ENCODE results near the gene CAMK1D. TPM values are rescaled to one million over a fixed set of nuclear protein-coding genes. Genes with fewer than 3 reads are reported as not detected.

CAMK1D gene
- total and polyA plus RNA-seq, 10 of the 15 experiments (the other 5 are each of a cell fraction or from before 2014, with no cell fraction given): 2.1 to 35.5 (median 14.7) TPM

DNA sequence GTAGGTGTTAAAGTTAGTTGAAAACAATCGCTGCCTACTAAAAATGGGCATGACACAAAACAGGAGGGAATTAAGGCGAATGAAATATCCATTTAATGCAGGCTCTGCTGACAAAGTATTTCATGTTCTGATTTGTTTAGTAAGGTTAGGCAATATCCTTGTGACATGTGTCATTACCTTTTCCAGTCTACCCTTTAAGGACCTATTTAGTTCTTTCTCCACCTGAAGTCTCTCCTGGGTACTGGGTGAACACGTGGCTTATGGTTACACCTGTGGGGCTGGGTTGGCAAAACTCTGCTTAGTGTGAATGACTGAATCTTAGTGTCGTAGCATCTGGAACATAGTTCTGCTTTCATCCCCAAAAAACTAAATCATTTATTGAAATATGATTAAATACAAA, 338.6 kb downstream of the CAMK1D start:
- SMC1A ChIA-PET (ENCODE audit: uncharacterized antibody, unreplicated experiment): interaction anchor here (1.3 kb wide), 1 partner anchor 54 kb away, joined by 4 read pairs; no protein-coding TSS in a partner anchor
- FAIRE-seq: no peak
- no peaks in the 10 kb centered on the region for H3K27me3 ChIP-seq (replicated peaks in 1 of 2; ENCODE audit: control insufficient read depth in 2 of 2, insufficient read depth in 2 of 2, low read length in 1 of 2)
- H2AFZ ChIP-seq (ENCODE audit: control insufficient read depth, low read depth, low read length): no peak overlapping the region
- H3K27ac ChIP-seq (ENCODE audit: control insufficient read depth, insufficient read depth): no peak overlapping the region
- H3K4me3 ChIP-seq: no peak overlapping the region
- RAD21 ChIA-PET (ENCODE audit: unreplicated experiment): no interaction called here
- no peak for TF ChIP-seq CBX5 (IDR thresholded peaks at IDR 0.05; ENCODE audit: low read depth)
- TF ChIP-seq GATAD2B (conservative IDR thresholded peaks at IDR 0.05; ENCODE audit: low read depth): no peak
- TF ChIP-seq RBBP5 (conservative IDR thresholded peaks at IDR 0.05): no peak
- no peak for TF ChIP-seq SREBF2 (IDR thresholded peaks at IDR 0.05; ENCODE audit: low read length)
- no peak for TF ChIP-seq NFYA (IDR thresholded peaks at IDR 0.05; ENCODE audit: borderline replicate concordance, low read depth, low read length)
- TF ChIP-seq, protein P1, sequence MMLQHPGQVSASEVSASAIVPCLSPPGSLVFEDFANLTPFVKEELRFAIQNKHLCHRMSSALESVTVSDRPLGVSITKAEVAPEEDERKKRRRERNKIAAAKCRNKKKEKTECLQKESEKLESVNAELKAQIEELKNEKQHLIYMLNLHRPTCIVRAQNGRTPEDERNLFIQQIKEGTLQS (IDR thresholded peaks at IDR 0.05; ENCODE audit: borderline replicate concordance, extremely low read depth, low read depth, low read length): no peak
- no peaks in the 10 kb centered on the region for H3K79me2 ChIP-seq (ENCODE audit: control insufficient read depth, insufficient read depth, low read length)
- no peaks in the 10 kb centered on the region for H3K36me3 ChIP-seq (ENCODE audit: control insufficient read depth in 2 of 2, insufficient read depth in 2 of 2, low read length in 1 of 2)
- no peaks in the 10 kb centered on the region for H3K4me1 ChIP-seq (ENCODE audit: control insufficient read depth, insufficient read depth, low read length)
- intact Hi-C loops (cut with micrococcal nuclease; ENCODE audit: unreplicated experiment) (no loop called here), in situ Hi-C loops (cut with MboI) (no loop called here)
- H4K20me1 ChIP-seq (ENCODE audit: control insufficient read depth, insufficient read depth): no peaks in the 10 kb centered on the region
- no peak overlapping the region for H3K9ac ChIP-seq (ENCODE audit: control insufficient read depth, insufficient read depth, low read length)
- H3K9me3 ChIP-seq (replicated peaks; ENCODE audit: control insufficient read depth, insufficient read depth, low read length): no peaks in the 10 kb centered on the region
- no TSS peak for BruUV-seq (replicated peaks)
- 89% methylated on average over 4 of the region's 4 CpGs for WGBS (ENCODE audit: insufficient coverage, insufficient replicate concordance, low lambda C conversion rate, missing lambda C conversion rate)
- no peak for ATAC-seq
- CTCF ChIA-PET: no interaction called here
- DNase-seq (ENCODE audit: low read depth, low spot score): no peak
- POLR2A ChIA-PET: no interaction called here
- H3K4me2 ChIP-seq (ENCODE audit: control insufficient read depth, insufficient read depth): no peak overlapping the region

DNA sequence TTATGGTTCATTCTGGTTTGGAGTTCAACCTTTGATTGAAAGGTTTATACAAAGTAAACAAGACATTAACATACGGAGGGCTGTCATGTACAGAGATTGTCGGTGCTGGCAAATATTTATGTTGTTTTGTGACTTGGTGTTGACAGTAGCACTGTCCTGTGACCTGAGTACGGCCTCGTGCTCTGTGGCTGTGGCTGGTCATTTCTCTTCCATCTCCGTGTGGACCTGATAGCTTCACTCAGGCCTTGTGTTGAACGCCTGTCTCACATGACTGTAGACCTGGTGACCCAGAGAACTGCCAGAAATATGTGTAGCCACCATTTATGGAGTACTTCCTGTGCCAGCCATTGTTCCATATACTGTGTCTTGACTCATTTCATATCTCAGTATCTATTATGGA, 340.5 kb downstream of the CAMK1D start:
- no peak overlapping the region for H3K9ac ChIP-seq (ENCODE audit: control insufficient read depth, insufficient read depth, low read length)
- H3K27me3 ChIP-seq (replicated peaks in 1 of 2; ENCODE audit: control insufficient read depth in 2 of 2, insufficient read depth in 2 of 2, low read length in 1 of 2): no peaks in the 10 kb centered on the region
- RAD21 ChIA-PET (ENCODE audit: unreplicated experiment): no interaction called here
- SMC1A ChIA-PET (ENCODE audit: uncharacterized antibody, unreplicated experiment): no interaction called here
- WGBS (ENCODE audit: insufficient coverage, insufficient replicate concordance, low lambda C conversion rate, missing lambda C conversion rate): 91% methylated on average over 6 of the region's 6 CpGs
- no peak overlapping the region for H3K4me2 ChIP-seq (ENCODE audit: control insufficient read depth, insufficient read depth)
- no peak overlapping the region for H2AFZ ChIP-seq (ENCODE audit: control insufficient read depth, low read depth, low read length)
- H3K79me2 ChIP-seq (ENCODE audit: control insufficient read depth, insufficient read depth, low read length): no peaks in the 10 kb centered on the region
- ATAC-seq: no peak
- intact Hi-C loops (cut with micrococcal nuclease; ENCODE audit: unreplicated experiment): no loop called here
- CTCF ChIA-PET: interaction anchor here (0.6 to 1.3 kb wide), 3 partner anchors 15 to 409 kb away, joined by 3 to 4 read pairs (median 3); no protein-coding TSS in a partner anchor
- no peak overlapping the region for H3K4me3 ChIP-seq
- FAIRE-seq: no peak
- POLR2A ChIA-PET: no interaction called here
- no peaks in the 10 kb centered on the region for H3K9me3 ChIP-seq (replicated peaks; ENCODE audit: control insufficient read depth, insufficient read depth, low read length)
- in situ Hi-C loops (cut with MboI): no loop called here
- no peaks in the 10 kb centered on the region for H3K36me3 ChIP-seq (ENCODE audit: control insufficient read depth in 2 of 2, insufficient read depth in 2 of 2, low read length in 1 of 2)
- BruUV-seq (replicated peaks): no TSS peak
- no peak overlapping the region for H3K27ac ChIP-seq (ENCODE audit: control insufficient read depth, insufficient read depth)
- no peaks in the 10 kb centered on the region for H3K4me1 ChIP-seq (ENCODE audit: control insufficient read depth, insufficient read depth, low read length)
- DNase-seq (ENCODE audit: low read depth, low spot score): no peak
- no peaks in the 10 kb centered on the region for H4K20me1 ChIP-seq (ENCODE audit: control insufficient read depth, insufficient read depth)
- TF ChIP-seq KAT2A (conservative IDR thresholded peaks at IDR 0.05; ENCODE audit: control insufficient read depth, low read depth, low read length) (no peak), RAD21 (IDR thresholded peaks at IDR 0.05; ENCODE audit: insufficient read depth, low read depth, low read length) (no peak)
- TF ChIP-seq, protein P1 (IDR thresholded peaks at IDR 0.05; ENCODE audit: borderline replicate concordance, extremely low read depth, low read depth, low read length): no peak
- TF ChIP-seq, protein P2, sequence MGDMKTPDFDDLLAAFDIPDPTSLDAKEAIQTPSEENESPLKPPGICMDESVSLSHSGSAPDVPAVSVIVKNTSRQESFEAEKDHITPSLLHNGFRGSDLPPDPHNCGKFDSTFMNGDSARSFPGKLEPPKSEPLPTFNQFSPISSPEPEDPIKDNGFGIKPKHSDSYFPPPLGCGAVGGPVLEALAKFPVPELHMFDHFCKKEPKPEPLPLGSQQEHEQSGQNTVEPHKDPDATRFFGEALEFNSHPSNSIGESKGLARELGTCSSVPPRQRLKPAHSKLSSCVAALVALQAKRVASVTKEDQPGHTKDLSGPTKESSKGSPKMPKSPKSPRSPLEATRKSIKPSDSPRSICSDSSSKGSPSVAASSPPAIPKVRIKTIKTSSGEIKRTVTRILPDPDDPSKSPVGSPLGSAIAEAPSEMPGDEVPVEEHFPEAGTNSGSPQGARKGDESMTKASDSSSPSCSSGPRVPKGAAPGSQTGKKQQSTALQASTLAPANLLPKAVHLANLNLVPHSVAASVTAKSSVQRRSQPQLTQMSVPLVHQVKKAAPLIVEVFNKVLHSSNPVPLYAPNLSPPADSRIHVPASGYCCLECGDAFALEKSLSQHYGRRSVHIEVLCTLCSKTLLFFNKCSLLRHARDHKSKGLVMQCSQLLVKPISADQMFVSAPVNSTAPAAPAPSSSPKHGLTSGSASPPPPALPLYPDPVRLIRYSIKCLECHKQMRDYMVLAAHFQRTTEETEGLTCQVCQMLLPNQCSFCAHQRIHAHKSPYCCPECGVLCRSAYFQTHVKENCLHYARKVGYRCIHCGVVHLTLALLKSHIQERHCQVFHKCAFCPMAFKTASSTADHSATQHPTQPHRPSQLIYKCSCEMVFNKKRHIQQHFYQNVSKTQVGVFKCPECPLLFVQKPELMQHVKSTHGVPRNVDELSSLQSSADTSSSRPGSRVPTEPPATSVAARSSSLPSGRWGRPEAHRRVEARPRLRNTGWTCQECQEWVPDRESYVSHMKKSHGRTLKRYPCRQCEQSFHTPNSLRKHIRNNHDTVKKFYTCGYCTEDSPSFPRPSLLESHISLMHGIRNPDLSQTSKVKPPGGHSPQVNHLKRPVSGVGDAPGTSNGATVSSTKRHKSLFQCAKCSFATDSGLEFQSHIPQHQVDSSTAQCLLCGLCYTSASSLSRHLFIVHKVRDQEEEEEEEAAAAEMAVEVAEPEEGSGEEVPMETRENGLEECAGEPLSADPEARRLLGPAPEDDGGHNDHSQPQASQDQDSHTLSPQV (IDR thresholded peaks at IDR 0.05): no peak

Measured in GM12878 (cell line).